Astrocyte (in vitro differentiated cells and primary cell): Measurements from ENCODE around the gene CHD3. TPM values are rescaled to one million over a fixed set of nuclear protein-coding genes. Genes with fewer than 3 reads are reported as not detected.

ENCODE experiments used
- DNase-seq: peaks from one replicate; pipeline ENCODE4 v3.0.0-alpha.2; 2010; ENCODE audit warnings: low read depth
- FAIRE-seq: peaks from 2 replicates; lab custom pipeline; 2011; peaks lifted over from hg19 to GRCh38; lab: Jason Lieb, UNC
- H2AFZ ChIP-seq: 2 replicates; pipeline ENCODE4 v1.6.0; 2012; ENCODE audit warnings: low read depth, low read length, inconsistent platforms
- H3K27ac ChIP-seq: 2 replicates; pipeline ENCODE4 v1.5.1; 2011; ENCODE audit warnings: low read depth, low read length, inconsistent platforms
- H3K27me3 ChIP-seq: 2 replicates; pipeline ENCODE4 v1.6.0; 2011; ENCODE audit warnings: low read length, inconsistent platforms; ENCODE audit not compliant: insufficient read depth
- H3K36me3 ChIP-seq: 2 replicates; pipeline ENCODE4 v1.5.1; 2011; ENCODE audit warnings: low read length, inconsistent platforms; ENCODE audit not compliant: insufficient read depth
- H3K4me1 ChIP-seq: 2 replicates; pipeline ENCODE4 v1.5.1; 2011; ENCODE audit warnings: low read length, inconsistent platforms; ENCODE audit not compliant: insufficient read depth
- H3K4me2 ChIP-seq: 2 replicates; pipeline ENCODE4 v1.6.0; 2012; ENCODE audit warnings: low read length, inconsistent platforms
- H3K4me3 ChIP-seq: 2 replicates; pipeline ENCODE4 v1.5.1; 2011; ENCODE audit warnings: low read depth, mild to moderate bottlenecking, low read length, inconsistent platforms; ENCODE audit not compliant: insufficient read depth
- H3K79me2 ChIP-seq: 2 replicates; pipeline ENCODE4 v1.6.0; 2012; ENCODE audit warnings: mild to moderate bottlenecking, low read length, inconsistent platforms; ENCODE audit not compliant: insufficient read depth
- H3K9ac ChIP-seq: 2 replicates; pipeline ENCODE4 v1.6.0; 2012; ENCODE audit warnings: mild to moderate bottlenecking, low read length, inconsistent platforms
- H3K9me3 ChIP-seq: 2 replicates; pipeline ENCODE4 v1.5.1; 2012; ENCODE audit warnings: low read depth, mild to moderate bottlenecking, low read length, inconsistent platforms; ENCODE audit not compliant: insufficient read depth
- H4K20me1 ChIP-seq: 2 replicates; pipeline ENCODE4 v1.6.0; 2012; ENCODE audit warnings: low read length, inconsistent platforms; ENCODE audit not compliant: insufficient read depth
- H3K27ac Mint-ChIP-seq: one replicate; pipeline ENCODE4 v1.8.0; 2021; ENCODE audit warnings: mild to moderate bottlenecking, mixed read lengths; ENCODE audit not compliant: unreplicated experiment
- H3K27me3 Mint-ChIP-seq: one replicate; pipeline ENCODE4 v1.8.0; 2021; ENCODE audit warnings: low read depth, mixed read lengths; ENCODE audit not compliant: unreplicated experiment
- H3K36me3 Mint-ChIP-seq: one replicate; pipeline ENCODE4 v1.8.0; 2021; ENCODE audit warnings: low read depth, mixed read lengths; ENCODE audit not compliant: unreplicated experiment
- H3K4me1 Mint-ChIP-seq: one replicate; pipeline ENCODE4 v1.8.0; 2021; ENCODE audit warnings: low read depth, mixed read lengths; ENCODE audit not compliant: unreplicated experiment
- H3K4me3 Mint-ChIP-seq: one replicate; pipeline ENCODE4 v1.8.0; 2021; ENCODE audit warnings: mild to moderate bottlenecking, moderate library complexity, mixed read lengths; ENCODE audit not compliant: unreplicated experiment
- H3K9me3 Mint-ChIP-seq: one replicate; pipeline ENCODE4 v1.8.0; 2021; ENCODE audit warnings: mild to moderate bottlenecking, mixed read lengths; ENCODE audit not compliant: unreplicated experiment
- EZH2 ChIP-seq: IDR thresholded peaks from 2 replicates; pipeline ENCODE4 v1.6.1; 2012; ENCODE audit warnings: mild to moderate bottlenecking, low read length, inconsistent platforms; ENCODE audit not compliant: insufficient read depth
- total RNA-seq: library from RNA; stranded (reverse); gene quantifications from 2 replicates; pipeline ENCODE4 v1.2.1, GENCODE V29; 2021
- TF ChIP-seq, protein P1 (sequence below): IDR thresholded peaks from 2 replicates; pipeline ENCODE4 v1.5.1; 2011; ENCODE audit warnings: low read depth, mild to moderate bottlenecking, inconsistent platforms, low read length, moderate library complexity; ENCODE audit not compliant: insufficient read depth

CHD3 gene
- total RNA-seq, 1 donor from 2014 or later = 111 TPM

DNA sequence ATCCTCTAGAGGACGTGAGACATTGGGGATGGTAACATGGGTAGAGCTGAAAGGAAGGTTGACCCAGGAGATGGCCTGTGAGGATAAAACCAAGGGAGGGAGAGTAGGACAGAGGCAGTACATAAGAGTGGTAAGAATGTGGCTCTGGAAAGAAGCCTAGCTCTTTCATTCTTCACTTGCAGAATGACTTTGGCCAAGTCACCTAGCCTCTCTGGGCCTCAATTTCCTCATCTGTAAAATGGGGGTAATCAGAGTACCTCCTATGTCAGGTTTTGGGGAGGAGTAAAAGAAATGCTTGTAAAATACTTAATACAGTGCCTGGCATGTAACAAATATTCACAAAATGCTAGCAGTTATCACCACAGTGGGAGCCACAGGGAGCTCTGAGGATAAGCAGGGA lies 47.7 kb upstream of the CHD3 start:
- Mint-ChIP-seq H3K36me3 (peaks cover 4% of the 10 kb centered on the region), H3K9me3 (no peaks in the 10 kb centered on the region), H3K4me3 (peak overlapping the region; percentile 86), H3K4me1 (peaks cover 42% of the 10 kb centered on the region), H3K27me3 (no peaks in the 10 kb centered on the region), H3K27ac (peak overlapping the region; percentile 100)
- peaks cover 61% of the 10 kb centered on the region for H3K4me1 ChIP-seq
- H4K20me1 ChIP-seq = peaks cover 44% of the 10 kb centered on the region
- peaks cover 47% of the 10 kb centered on the region for H3K79me2 ChIP-seq
- no peaks in the 10 kb centered on the region for H3K9me3 ChIP-seq
- H3K27ac ChIP-seq = peak overlapping the region; percentile 100
- H3K9ac ChIP-seq = peak overlapping the region; percentile 100
- DNase-seq (no peak), FAIRE-seq (no peak)
- H3K4me3 ChIP-seq = peak overlapping the region; percentile 58
- no peak overlapping the region for H2AFZ ChIP-seq
- no peaks in the 10 kb centered on the region for H3K36me3 ChIP-seq
- peak overlapping the region; percentile 99 for H3K4me2 ChIP-seq
- H3K27me3 ChIP-seq = no peaks in the 10 kb centered on the region
- TF ChIP-seq, protein P1, sequence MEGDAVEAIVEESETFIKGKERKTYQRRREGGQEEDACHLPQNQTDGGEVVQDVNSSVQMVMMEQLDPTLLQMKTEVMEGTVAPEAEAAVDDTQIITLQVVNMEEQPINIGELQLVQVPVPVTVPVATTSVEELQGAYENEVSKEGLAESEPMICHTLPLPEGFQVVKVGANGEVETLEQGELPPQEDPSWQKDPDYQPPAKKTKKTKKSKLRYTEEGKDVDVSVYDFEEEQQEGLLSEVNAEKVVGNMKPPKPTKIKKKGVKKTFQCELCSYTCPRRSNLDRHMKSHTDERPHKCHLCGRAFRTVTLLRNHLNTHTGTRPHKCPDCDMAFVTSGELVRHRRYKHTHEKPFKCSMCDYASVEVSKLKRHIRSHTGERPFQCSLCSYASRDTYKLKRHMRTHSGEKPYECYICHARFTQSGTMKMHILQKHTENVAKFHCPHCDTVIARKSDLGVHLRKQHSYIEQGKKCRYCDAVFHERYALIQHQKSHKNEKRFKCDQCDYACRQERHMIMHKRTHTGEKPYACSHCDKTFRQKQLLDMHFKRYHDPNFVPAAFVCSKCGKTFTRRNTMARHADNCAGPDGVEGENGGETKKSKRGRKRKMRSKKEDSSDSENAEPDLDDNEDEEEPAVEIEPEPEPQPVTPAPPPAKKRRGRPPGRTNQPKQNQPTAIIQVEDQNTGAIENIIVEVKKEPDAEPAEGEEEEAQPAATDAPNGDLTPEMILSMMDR = no peak
- TF ChIP-seq EZH2 = no peak

DNA sequence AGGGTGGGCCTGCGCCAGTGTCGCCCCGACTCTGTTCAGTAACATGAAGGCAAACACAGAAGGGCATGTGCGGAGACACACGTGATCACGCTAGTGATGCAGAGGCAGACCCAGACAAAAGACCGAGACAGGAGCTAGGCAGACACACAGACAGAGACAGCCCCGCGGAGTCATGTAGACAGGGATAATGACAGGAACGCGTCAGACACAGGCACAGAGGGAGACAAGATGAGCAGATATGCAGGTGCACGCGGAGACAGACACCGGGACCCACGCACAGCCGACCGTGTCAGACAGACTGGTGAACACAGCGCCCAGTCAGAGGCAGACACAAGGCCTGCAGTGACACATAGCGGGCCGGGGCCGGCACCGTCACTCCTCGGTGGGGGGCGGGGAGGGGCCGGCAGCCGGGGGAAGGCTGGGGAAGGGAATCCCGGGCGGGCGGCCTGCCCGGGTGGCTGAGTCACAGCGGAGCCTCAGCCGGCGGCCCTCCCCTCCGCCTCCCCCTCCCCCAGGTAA lies 47.1 kb upstream of the CHD3 start:
- TF ChIP-seq EZH2 = no peak
- TF ChIP-seq, protein P1 = no peak
- Histone ChIP-seq H3K9me3 (no peaks in the 10 kb centered on the region), H3K36me3 (no peaks in the 10 kb centered on the region), H3K9ac (peak overlapping the region; percentile 100), H2AFZ (peak overlapping the region; percentile 44), H4K20me1 (peaks cover 46% of the 10 kb centered on the region), H3K79me2 (peaks cover 53% of the 10 kb centered on the region), H3K4me1 (peaks cover 57% of the 10 kb centered on the region), H3K4me2 (peak overlapping the region; percentile 99), H3K27me3 (no peaks in the 10 kb centered on the region), H3K27ac (peak overlapping the region; percentile 100), H3K4me3 (peak overlapping the region; percentile 85)
- peak; percentile 58 for FAIRE-seq
- DNase-seq = peak; percentile 83
- H3K27ac Mint-ChIP-seq = peak overlapping the region; percentile 100
- H3K4me1 Mint-ChIP-seq = peaks cover 43% of the 10 kb centered on the region
- H3K36me3 Mint-ChIP-seq = peaks cover 4% of the 10 kb centered on the region
- no peaks in the 10 kb centered on the region for H3K9me3 Mint-ChIP-seq
- no peaks in the 10 kb centered on the region for H3K27me3 Mint-ChIP-seq
- H3K4me3 Mint-ChIP-seq = peak overlapping the region; percentile 95

DNA sequence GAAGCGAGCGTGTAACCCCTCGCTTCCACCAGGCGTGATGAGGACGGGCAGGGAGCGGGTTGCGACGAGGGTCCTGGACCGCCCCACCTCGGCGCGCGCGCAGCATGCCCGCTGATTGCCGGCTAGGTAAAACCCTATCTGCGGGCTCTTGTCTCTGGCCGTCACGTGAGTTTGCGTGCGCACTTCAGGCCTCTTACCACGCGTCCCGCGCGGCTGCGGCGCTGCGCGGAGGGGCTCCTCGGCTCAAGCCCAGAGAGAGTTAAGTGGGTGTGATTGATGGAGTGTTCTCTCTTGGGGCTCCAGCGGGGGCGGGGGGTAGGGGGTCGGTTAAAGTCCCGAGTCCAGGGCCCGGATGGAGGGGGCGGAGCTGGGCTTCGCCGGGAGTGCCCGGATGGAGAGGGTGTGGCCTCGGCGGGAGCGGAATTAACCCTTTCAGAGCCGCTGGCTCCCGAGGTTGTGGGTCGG lies 46.6 kb upstream of the CHD3 start:
- H4K20me1 ChIP-seq = peaks cover 47% of the 10 kb centered on the region
- Mint-ChIP-seq H3K36me3 (peaks cover 4% of the 10 kb centered on the region), H3K4me1 (peaks cover 45% of the 10 kb centered on the region), H3K4me3 (peak overlapping the region; percentile 95), H3K27ac (peak overlapping the region; percentile 100), H3K9me3 (no peaks in the 10 kb centered on the region), H3K27me3 (no peaks in the 10 kb centered on the region)
- TF ChIP-seq, protein P1 = no peak
- TF ChIP-seq EZH2 = no peak
- peaks cover 55% of the 10 kb centered on the region for H3K79me2 ChIP-seq
- H3K4me1 ChIP-seq = peaks cover 52% of the 10 kb centered on the region
- FAIRE-seq (no peak), DNase-seq (peak; percentile 61)
- peak overlapping the region; percentile 85 for H3K4me3 ChIP-seq
- H3K4me2 ChIP-seq = peak overlapping the region; percentile 99
- peak overlapping the region; percentile 100 for H3K27ac ChIP-seq
- H3K27me3 ChIP-seq = no peaks in the 10 kb centered on the region
- peak overlapping the region; percentile 100 for H3K9ac ChIP-seq
- no peaks in the 10 kb centered on the region for H3K36me3 ChIP-seq
- H2AFZ ChIP-seq = peak overlapping the region; percentile 44
- no peaks in the 10 kb centered on the region for H3K9me3 ChIP-seq
